Mucosa of gallbladder (tissue), 1 donor: ENCODE measurements around the gene TBC1D19. TPM values are rescaled to one million over a fixed set of nuclear protein-coding genes. Genes with fewer than 3 reads are reported as not detected.
"Not testable (repeated sequence)": the region's sequence is repeated elsewhere in the genome, so short reads cannot be mapped to it uniquely, and the experiment has no call there.

ENCODE experiments used
- DNase-seq: peaks from one replicate; pipeline ENCODE4 v3.0.0-alpha.2; 2020; ENCODE audit warnings: low spot score
- total RNA-seq: library from RNA; stranded (reverse); gene quantifications from one replicate; pipeline ENCODE4 v1.2.1, GENCODE V29; 2021
- donor health status: DM: no; HTN: no; CAD: no.

TBC1D19 gene
- total RNA-seq, 1 donor from 2014 or later, result 19.7 TPM

GRCh38 chr4:26685250-26685649, 101.4 kb downstream of the TBC1D19 start:
- DNase-seq, result no peak

GRCh38 chr4:26687728-26688127, 103.8 kb downstream of the TBC1D19 start:
- DNase-seq, result no peak

- DNase-seq, result no peak
These were observed 106.6 kb downstream of the TBC1D19 start for GRCh38 chr4:26690506-26690905.

- no peak for DNase-seq
These were observed 108.3 kb downstream of the TBC1D19 start for GRCh38 chr4:26692014-26692726.

GRCh38 chr4:26694131-26694530, 110.2 kb downstream of the TBC1D19 start:
- not testable (repeated sequence) for DNase-seq

- no peak for DNase-seq
These were observed 116.2 kb downstream of the TBC1D19 start for GRCh38 chr4:26700110-26700509.

GRCh38 chr4:26701095-26701494, 117.2 kb downstream of the TBC1D19 start:
- DNase-seq, result no peak

- DNase-seq, result no peak
These were observed 117.9 kb downstream of the TBC1D19 start for GRCh38 chr4:26701786-26702227.

- DNase-seq, result no peak
These were observed 123.5 kb downstream of the TBC1D19 start for GRCh38 chr4:26707342-26707741.

- no peak for DNase-seq
These were observed 125.4 kb downstream of the TBC1D19 start for GRCh38 chr4:26709246-26709645.

GRCh38 chr4:26713563-26714151, 129.8 kb downstream of the TBC1D19 start:
- no peak for DNase-seq

- no peak for DNase-seq
These were observed 131.9 kb downstream of the TBC1D19 start for GRCh38 chr4:26715636-26716242.

- DNase-seq, result no peak
These were observed 133.4 kb downstream of the TBC1D19 start for GRCh38 chr4:26717332-26717731.

GRCh38 chr4:26719954-26720552, 136.2 kb downstream of the TBC1D19 start:
- DNase-seq, result no peak

GRCh38 chr4:26721685-26722084, 137.8 kb downstream of the TBC1D19 start:
- no peak for DNase-seq

- DNase-seq, result no peak
These were observed 139.3 kb downstream of the TBC1D19 start for GRCh38 chr4:26723216-26723615.

GRCh38 chr4:26724534-26724933, 140.7 kb downstream of the TBC1D19 start:
- no peak for DNase-seq

GRCh38 chr4:26726655-26727387, 142.9 kb downstream of the TBC1D19 start:
- DNase-seq, result no peak

GRCh38 chr4:26727844-26728243, 144.0 kb downstream of the TBC1D19 start:
- DNase-seq, result no peak

GRCh38 chr4:26729027-26729426, 145.1 kb downstream of the TBC1D19 start:
- no peak for DNase-seq

- no peak for DNase-seq
These were observed 145.7 kb downstream of the TBC1D19 start for GRCh38 chr4:26729547-26729946.
